Stimulated activated CD4-positive, alpha-beta T cell treated with anti-CD3 and anti-CD28 coated beads, Interleukin-4, amount 100 ng/mL, for 4 hours (primary cell): Measurements from ENCODE around the gene FABP1.

Experiments
- DNase-seq, 2 experiments: peaks; one replicate each; pipeline ENCODE4 v3.0.0-alpha.2; 2020

Gene FABP1

GRCh38 chr2:88127888-88128653, at the start of gene FABP1:
FABP1 (minus strand) TSS chr2:88128062; CDS start chr2:88128017, 45 bp downstream.
- DNase-seq, result no peak

GRCh38 chr2:88177556-88177955, 49.7 kb upstream of the FABP1 start:
- no peak for DNase-seq

DNA sequence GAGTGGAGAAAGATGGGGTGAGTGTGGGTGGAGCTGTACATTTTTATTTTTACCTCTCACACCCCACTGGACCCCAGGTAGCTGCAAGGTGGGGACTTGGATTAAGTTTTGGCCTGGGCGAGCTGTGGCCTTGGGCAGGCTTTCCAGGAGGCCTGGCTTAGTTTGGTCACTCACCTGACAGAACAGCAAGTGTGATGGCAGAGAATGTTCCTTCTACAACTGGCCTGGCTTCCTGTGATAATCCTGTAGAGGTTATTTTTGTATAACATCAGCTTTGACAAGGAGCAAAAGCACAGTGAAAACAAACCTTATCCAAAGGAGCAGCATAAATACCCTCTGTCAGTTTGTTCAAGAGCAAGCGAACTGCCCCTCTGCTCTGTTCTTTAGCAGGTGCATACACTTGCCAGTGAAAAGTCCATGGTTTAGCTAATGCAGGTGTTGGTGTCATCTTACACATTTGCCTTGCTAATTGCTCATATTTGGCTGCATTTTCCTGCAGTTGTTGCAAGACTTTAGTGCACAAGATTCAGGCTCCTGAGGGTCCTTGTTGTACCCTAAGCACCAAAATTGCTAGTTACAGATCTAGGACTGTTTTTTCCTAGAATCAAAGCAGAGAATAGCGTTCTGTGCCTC, 48.6 kb upstream of the FABP1 start:
- DNase-seq, result no peak

DNA sequence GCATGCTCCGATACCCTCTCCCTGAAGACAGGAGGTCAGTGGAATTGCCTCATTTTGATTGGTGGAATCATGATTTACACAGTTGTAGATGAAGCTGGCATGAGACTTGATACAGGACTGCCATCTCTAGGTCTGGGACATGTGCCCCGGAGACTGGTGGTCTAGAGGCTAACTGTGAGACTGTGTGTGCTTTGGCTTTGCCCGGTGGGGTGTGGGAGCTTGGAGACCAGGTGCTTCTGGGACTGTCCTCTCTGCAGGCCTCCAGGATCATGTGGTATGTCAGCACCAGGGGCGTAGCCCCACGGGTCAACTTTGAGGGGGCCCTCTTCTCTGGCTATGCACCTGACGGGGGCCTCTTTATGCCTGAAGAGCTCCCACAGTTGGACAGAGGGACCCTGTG, 45.0 kb upstream of the FABP1 start:
- no peak for DNase-seq

DNA sequence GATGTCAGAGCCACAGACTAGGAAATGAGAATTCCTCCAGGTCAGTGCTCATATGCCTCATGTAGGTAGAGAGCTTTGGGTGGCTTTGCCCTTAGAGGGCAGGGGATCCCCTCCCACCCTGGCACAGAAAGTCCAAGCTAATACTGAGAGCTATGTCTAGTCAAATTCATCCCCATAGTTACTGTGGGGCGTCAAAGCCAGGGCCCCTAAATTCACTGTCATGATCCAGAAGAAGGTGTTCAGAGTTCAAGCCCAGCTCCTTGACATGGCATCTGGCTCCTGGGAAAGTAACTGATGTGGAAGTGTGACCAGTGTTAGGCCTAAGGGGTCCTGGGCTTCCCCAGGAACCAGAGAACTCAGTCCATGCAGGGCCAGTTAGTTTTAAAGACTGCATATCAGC, 44.1 kb upstream of the FABP1 start:
- no peak for DNase-seq

DNA sequence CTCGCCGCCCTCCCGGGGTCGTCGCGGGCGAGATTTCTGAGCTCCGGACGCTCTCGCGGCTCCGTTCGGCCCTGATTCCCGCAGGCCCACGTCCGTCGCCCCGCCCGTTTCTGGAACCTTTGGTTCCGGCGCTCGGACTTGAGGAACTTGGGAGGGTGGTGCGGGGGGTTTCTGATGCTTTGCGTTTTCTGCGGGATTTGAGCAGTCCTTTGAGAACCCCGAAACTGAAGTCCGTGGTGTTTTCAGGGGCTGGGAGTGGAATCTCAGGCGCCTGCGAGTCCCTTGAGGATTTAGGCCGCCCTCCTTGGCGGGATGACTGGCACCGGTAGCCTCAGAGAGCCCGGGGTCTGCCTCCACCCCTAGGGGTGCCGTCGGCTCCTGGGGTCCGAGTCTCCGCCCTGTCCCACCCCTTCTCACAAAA, 42.6 kb upstream of the FABP1 start:
- DNase-seq, result no peak

- DNase-seq, result no peak
Observed at GRCh38 chr2:88168386-88168785, 40.5 kb upstream of the FABP1 start.

- DNase-seq, result no peak
Observed at GRCh38 chr2:88167740-88168139, 39.9 kb upstream of the FABP1 start.

GRCh38 chr2:88165332-88166003, 37.6 kb upstream of the FABP1 start:
- DNase-seq, result no peak

DNA sequence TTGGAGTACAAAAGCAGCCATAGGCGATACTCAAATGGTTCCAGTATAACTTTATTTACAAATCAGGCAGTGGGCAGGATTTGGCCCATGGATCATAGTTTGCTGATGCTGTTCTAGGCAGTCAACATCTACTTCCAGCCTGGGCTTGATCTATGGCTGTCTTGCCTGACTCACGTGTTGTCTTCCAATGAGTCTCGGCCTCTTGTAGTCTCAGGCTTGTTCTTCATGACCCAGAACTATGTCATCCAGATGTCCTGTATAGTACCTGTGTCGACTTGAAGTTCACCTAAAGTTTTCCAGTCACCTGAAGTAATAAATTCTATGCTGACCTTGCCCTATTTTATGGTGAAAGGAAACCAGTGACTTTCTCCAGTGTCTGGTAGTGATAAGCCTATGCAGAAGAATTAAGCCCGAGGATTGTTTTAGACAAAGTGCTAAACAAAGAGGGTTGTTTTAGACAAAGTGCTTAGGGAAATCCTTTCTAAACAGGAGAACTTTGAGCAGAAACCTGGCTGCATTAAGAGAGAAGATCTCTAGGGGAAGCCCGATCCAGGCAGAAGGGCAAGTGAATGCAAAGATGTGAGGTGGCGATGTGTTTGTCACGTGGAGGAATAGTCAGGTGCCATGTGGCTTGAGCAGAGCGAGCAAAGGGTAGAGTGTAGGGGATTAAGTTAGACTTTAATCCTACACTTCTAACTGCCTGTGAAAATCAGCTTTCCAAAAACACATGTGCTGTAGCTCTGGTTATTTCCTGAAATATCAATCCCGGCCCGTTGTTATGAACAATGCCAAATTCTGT, 33.8 kb upstream of the FABP1 start:
- no peak for DNase-seq

GRCh38 chr2:88160517-88160916, 32.7 kb upstream of the FABP1 start:
- no peak for DNase-seq

- peak; percentile 25 to 47 for DNase-seq
Observed at GRCh38 chr2:88159955-88160415, 32.1 kb upstream of the FABP1 start.

GRCh38 chr2:88159481-88159880, 31.6 kb upstream of the FABP1 start:
- DNase-seq, result no peak

- no peak for DNase-seq
Observed at GRCh38 chr2:88148929-88149438, 21.1 kb upstream of the FABP1 start.

DNA sequence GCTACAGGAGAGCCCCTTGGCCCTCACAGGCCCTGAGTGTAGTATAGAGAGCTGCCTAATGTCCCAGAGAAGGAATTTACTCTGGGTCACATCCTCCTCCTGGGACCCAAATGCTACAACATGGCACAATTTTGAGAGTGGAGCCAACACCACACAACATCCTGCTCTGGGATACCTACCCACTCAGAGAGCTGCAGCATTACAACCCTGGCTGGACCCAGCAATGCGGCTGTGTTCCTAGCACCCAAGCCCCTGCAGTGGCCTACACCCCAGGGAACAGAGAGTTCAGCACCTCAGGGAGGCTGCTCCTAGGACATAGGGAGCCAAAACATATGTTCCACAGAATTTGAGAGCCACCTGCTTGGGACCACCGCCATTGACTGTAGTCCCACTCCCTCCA, 19.3 kb upstream of the FABP1 start:
- DNase-seq, result no peak

DNA sequence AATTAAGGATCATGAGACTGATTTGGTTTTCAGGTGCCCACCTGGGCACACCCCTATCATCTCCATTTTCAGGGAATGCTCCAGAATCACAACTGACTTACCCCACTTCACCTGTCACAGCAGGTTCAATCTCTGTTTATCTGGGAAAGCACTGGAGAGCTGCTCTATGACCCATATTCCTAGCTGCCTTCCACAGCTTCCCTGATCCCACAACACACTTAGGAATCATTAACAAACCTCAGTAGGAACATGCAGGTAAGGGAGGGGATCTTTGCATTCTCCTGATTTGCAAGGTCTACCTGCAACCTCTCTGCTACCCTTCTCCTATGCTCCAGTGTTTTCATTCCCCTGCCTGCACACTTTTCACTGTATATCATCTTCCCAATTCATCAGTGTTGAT, 18.7 kb upstream of the FABP1 start:
- no peak for DNase-seq

DNA sequence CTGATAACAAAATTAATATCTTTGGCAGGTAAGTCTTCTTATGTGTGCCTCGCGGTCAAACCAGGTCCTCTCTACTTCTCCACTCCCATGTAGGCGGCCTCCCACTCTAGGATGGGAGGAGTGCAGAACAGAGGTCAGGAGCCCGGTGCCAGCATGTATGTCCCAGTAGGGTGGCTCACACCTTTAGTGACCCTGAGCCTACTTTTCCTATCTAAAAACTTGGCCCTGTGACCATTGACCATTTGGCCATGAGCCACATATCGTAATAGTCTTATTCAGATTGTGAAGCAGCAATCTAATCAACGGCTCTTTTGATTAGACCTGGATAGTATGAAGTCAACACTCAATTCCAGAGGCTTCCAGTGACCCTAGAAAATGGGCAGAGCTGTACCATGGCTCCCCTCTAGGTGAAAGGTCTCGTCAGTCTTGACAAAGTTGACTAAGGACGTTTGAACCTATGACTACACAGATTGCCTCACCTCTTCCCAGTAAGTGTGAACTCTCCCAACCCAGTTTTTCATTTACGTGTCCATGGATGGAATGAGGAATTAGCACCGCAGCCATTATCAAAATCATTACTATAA, 17.1 kb upstream of the FABP1 start:
- no peak for DNase-seq

DNA sequence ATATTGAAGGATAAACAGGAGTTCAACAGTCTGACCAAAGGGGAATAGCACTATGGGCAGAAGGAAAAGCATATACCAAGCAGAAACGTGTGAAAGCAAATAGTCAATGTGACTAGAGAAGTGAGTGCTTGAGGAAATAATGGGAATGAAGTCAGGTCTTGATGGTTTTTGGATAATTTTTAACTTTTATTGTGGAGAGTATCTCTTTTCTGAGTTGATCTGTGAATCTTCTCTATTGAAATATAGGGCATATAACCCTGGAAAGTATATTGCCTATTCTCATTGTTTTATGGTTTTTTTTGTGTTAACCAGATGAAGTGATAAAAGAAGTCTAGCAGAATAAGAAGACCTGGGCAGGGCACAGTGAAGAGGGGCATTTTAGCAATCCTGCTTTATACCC, 16.4 kb upstream of the FABP1 start:
- DNase-seq, result no peak

GRCh38 chr2:88141952-88142351, 14.1 kb upstream of the FABP1 start:
- DNase-seq, result no peak

GRCh38 chr2:88139804-88140203, 11.9 kb upstream of the FABP1 start:
- DNase-seq, result no peak

GRCh38 chr2:88139203-88139702, 11.4 kb upstream of the FABP1 start:
- DNase-seq, result no peak

DNA sequence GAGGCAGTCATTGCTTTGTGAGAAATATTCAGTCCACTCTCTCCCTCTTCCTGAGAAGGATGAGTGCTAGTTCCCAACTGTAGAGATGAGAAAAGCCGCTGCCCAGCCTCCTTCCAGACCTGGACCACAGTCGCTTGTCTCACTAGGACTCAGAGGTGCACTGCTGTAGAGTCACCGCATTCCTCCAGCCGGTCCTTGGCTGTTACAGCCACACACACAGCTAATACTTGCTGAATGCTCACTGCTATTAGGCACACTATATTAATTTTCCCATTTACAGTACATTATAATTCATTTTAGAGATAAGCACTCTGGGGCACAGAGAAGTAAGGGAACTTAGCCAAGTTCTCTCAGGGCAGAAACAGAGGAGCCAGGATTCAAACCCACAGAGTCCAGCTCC, 10.0 kb upstream of the FABP1 start:
- DNase-seq, result no peak
